HG03575 (cell line): ENCODE measurements around the gene BHMT.
"Not testable (repeated sequence)": the region's sequence is repeated elsewhere in the genome, so short reads cannot be mapped to it uniquely, and the experiment has no call there.

Source experiments
- ATAC-seq: cut with Tn5 transposase; IDR thresholded peaks from one replicate; pipeline ENCODE4 v1.9.1; 2021; ENCODE audit not compliant: unreplicated experiment, insufficient number of reproducible peaks, low FRiP score; ENCODE audit errors: extremely low read depth

The BHMT gene

GRCh38 chr5:79157305-79157704, 45.7 kb downstream of the BHMT start:
- ATAC-seq, result no peak

GRCh38 chr5:79161647-79162046, 50.0 kb downstream of the BHMT start:
- not testable (repeated sequence) for ATAC-seq

- ATAC-seq, result no peak
Observed at GRCh38 chr5:79168031-79168430, 56.4 kb downstream of the BHMT start.

GRCh38 chr5:79170661-79171060, 59.1 kb downstream of the BHMT start:
- no peak for ATAC-seq

GRCh38 chr5:79171635-79172245, 60.1 kb downstream of the BHMT start:
- no peak for ATAC-seq

- no peak for ATAC-seq
Observed at GRCh38 chr5:79172269-79172668, 60.7 kb downstream of the BHMT start.

- no peak for ATAC-seq
Observed at GRCh38 chr5:79173626-79174025, 62.0 kb downstream of the BHMT start.

- not testable (repeated sequence) for ATAC-seq
Observed at GRCh38 chr5:79180449-79180848, 68.8 kb downstream of the BHMT start.

GRCh38 chr5:79181419-79182022, 69.9 kb downstream of the BHMT start:
- ATAC-seq, result no peak
